ENCODE results near the gene TMEM219. TPM values are rescaled to one million over a fixed set of nuclear protein-coding genes. Genes with fewer than 3 reads are reported as not detected.
"Not testable (repeated sequence)": the region's sequence is repeated elsewhere in the genome, so short reads cannot be mapped to it uniquely, and the experiment has no call there.

TMEM219 gene
- total RNA-seq, 1 experiment from 2014 or later = 57.7 TPM

DNA sequence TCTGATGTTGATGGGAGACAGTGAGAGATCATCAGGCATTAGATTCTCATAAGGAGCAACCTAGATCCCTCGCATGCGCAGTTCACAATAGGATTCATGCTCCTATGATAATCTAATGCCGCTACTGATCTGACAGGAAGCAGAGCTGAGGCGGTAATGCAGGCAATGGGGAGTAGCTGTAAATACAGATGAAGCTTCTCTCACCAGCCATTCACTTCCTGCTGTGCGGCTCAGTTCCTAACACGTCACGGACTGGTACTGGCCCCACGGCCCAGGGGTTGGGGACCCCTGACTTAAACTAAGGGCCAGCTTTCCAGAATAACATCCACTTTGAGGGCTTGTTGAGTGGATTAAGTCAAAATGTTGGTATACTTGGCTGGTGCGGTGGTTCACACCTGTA is 2.6 kb upstream of the TMEM219 start:
- H3K36me3 Mint-ChIP-seq (ENCODE audit: insufficient read depth, unreplicated experiment) = peaks cover 5% of the 10 kb centered on the region
- ChIA-PET CTCF (no interaction called here), POLR2A (no interaction called here)

DNA sequence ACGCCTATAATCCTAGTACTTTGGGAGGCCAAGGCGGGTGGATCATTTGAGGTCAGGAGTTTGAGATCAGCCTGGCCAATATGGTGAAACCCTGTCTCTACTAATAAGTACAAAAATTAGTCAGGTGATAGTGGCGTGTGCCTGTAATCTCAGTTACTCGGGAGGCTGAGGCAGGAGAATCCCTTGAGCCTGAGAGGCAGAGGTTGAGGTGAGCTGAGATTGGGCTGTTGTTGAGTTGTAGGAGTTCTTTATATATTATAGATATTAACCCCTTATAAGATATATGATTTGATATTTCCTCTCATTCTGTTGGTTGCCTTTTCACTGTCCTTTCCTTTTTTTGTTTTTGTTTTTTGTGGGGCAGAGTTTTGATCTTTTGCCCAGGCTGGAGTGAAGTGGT is 2.1 kb upstream of the TMEM219 start:
- H3K9me3 ChIP-seq; CTCF ChIA-PET; H3K4me3 Mint-ChIP-seq (ENCODE audit: unreplicated experiment): not testable (repeated sequence)

More for the DNA sequence above, 2.6 kb upstream of the TMEM219 start:
- intact Hi-C loops (cut with micrococcal nuclease; ENCODE audit: unreplicated experiment) = no loop called here
- Histone ChIP-seq H3K4me3 (ENCODE audit: low read depth, low read length) (no peak overlapping the region), H3K36me3 (ENCODE audit: control insufficient read depth, insufficient read depth, low read length) (no peaks in the 10 kb centered on the region), H3K4me1 (no peaks in the 10 kb centered on the region), H3K27me3 (replicated peaks; ENCODE audit: control insufficient read depth, insufficient read depth, low read length) (no peaks in the 10 kb centered on the region), H3K9me3 (no peaks in the 10 kb centered on the region)
- peaks cover 8% of the 10 kb centered on the region for H3K4me1 Mint-ChIP-seq (ENCODE audit: low read depth, unreplicated experiment)
- TF ChIP-seq, protein P1, sequence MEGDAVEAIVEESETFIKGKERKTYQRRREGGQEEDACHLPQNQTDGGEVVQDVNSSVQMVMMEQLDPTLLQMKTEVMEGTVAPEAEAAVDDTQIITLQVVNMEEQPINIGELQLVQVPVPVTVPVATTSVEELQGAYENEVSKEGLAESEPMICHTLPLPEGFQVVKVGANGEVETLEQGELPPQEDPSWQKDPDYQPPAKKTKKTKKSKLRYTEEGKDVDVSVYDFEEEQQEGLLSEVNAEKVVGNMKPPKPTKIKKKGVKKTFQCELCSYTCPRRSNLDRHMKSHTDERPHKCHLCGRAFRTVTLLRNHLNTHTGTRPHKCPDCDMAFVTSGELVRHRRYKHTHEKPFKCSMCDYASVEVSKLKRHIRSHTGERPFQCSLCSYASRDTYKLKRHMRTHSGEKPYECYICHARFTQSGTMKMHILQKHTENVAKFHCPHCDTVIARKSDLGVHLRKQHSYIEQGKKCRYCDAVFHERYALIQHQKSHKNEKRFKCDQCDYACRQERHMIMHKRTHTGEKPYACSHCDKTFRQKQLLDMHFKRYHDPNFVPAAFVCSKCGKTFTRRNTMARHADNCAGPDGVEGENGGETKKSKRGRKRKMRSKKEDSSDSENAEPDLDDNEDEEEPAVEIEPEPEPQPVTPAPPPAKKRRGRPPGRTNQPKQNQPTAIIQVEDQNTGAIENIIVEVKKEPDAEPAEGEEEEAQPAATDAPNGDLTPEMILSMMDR (IDR thresholded peaks at IDR 0.05; ENCODE audit: insufficient read depth in 1 of 2, low read depth in 1 of 2, low read length in 1 of 2, severe bottlenecking in 1 of 2, unreplicated experiment in 1 of 2) = no peak
- DNase-seq = no peak
- no peaks in the 10 kb centered on the region for H3K27me3 Mint-ChIP-seq (ENCODE audit: insufficient read depth, unreplicated experiment)
- no TSS peak for BruUV-seq (replicated peaks)
- H3K27ac Mint-ChIP-seq (ENCODE audit: unreplicated experiment) = no peak overlapping the region
- no peaks in the 10 kb centered on the region for H3K9me3 Mint-ChIP-seq (ENCODE audit: unreplicated experiment)
- H3K4me3 Mint-ChIP-seq (ENCODE audit: unreplicated experiment) = no peak overlapping the region

DNA sequence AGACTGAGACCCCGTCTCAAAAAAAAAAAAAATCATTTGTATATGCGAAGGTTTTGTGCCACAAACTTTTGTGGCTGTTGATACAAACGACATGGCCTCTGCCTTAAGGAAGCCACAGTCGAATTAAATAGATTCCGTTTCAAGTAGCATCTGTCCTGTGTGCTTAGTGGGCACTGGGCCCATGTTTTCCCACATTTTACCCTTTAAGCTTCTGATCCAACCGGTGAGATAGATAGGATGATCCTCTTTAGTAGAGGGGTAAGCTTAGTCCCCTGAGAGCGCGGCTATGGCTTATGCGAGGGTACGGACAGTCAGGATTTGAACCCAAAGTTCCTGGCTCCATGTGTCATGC is 776 bp upstream of the TMEM219 start:
- no peaks in the 10 kb centered on the region for H3K27me3 ChIP-seq (replicated peaks; ENCODE audit: control insufficient read depth, insufficient read depth, low read length)
- Mint-ChIP-seq H3K27ac (ENCODE audit: unreplicated experiment) (peak overlapping the region; percentile 79), H3K4me3 (ENCODE audit: unreplicated experiment) (peak overlapping the region; percentile 79), H3K36me3 (ENCODE audit: insufficient read depth, unreplicated experiment) (peaks cover 5% of the 10 kb centered on the region), H3K4me1 (ENCODE audit: low read depth, unreplicated experiment) (peaks cover 8% of the 10 kb centered on the region), H3K27me3 (ENCODE audit: insufficient read depth, unreplicated experiment) (no peaks in the 10 kb centered on the region), H3K9me3 (ENCODE audit: unreplicated experiment) (no peaks in the 10 kb centered on the region)
- BruUV-seq (replicated peaks) = TSS peak; percentile 93
- ChIA-PET CTCF (interaction anchor here (1.2 to 1.6 kb wide), 4 partner anchors 12 to 98 kb away, joined by 4 to 9 read pairs (median 6); partner anchors contain the start of genes CDIPT, KCTD13 and TAOK2), POLR2A (interaction anchor here (0.8 to 1.6 kb wide), 2 partner anchors 12 to 62 kb away, joined by 3 to 9 read pairs; partner anchors contain the start of genes SEZ6L2 and TAOK2)
- no peaks in the 10 kb centered on the region for H3K9me3 ChIP-seq
- no peak for DNase-seq
- H3K4me3 ChIP-seq (ENCODE audit: low read depth, low read length) = peak overlapping the region; percentile 47
- no peaks in the 10 kb centered on the region for H3K36me3 ChIP-seq (ENCODE audit: control insufficient read depth, insufficient read depth, low read length)
- TF ChIP-seq, protein P1 (IDR thresholded peaks at IDR 0.05; ENCODE audit: insufficient read depth in 1 of 2, low read depth in 1 of 2, low read length in 1 of 2, severe bottlenecking in 1 of 2, unreplicated experiment in 1 of 2) = no peak
- no peaks in the 10 kb centered on the region for H3K4me1 ChIP-seq
- intact Hi-C loops (cut with micrococcal nuclease; ENCODE audit: unreplicated experiment) = loop anchor here (1.0 kb wide), 1 partner anchor 18 kb away; no protein-coding TSS in a partner anchor

More for the DNA sequence above, 2.1 kb upstream of the TMEM219 start:
- POLR2A ChIA-PET; H3K4me3 ChIP-seq (ENCODE audit: low read depth, low read length); BruUV-seq (replicated peaks); H3K4me1 Mint-ChIP-seq (ENCODE audit: low read depth, unreplicated experiment); H3K36me3 ChIP-seq (ENCODE audit: control insufficient read depth, insufficient read depth, low read length); DNase-seq; H3K36me3 Mint-ChIP-seq (ENCODE audit: insufficient read depth, unreplicated experiment); H3K4me1 ChIP-seq; H3K27me3 Mint-ChIP-seq (ENCODE audit: insufficient read depth, unreplicated experiment); H3K27ac Mint-ChIP-seq (ENCODE audit: unreplicated experiment); H3K27me3 ChIP-seq (replicated peaks; ENCODE audit: control insufficient read depth, insufficient read depth, low read length); H3K9me3 Mint-ChIP-seq (ENCODE audit: unreplicated experiment); intact Hi-C loops (cut with micrococcal nuclease; ENCODE audit: unreplicated experiment): not testable (repeated sequence)
